Lower leg skin (tissue), 3 donors: ENCODE results near the gene GALNT4.

ENCODE experiments used
- CTCF ChIP-seq, 3 donors: fragments of 450-650 bp; IDR thresholded peaks; one replicate each; pipeline ENCODE4 v1.5.1; 2016; ENCODE audit warnings: antibody characterized with exemption in 3 of 3, mild to moderate bottlenecking in 3 of 3, moderate library complexity in 2 of 3
- POLR2A ChIP-seq, 2 donors: fragments of 450-650 bp; IDR thresholded peaks; one replicate each; pipeline ENCODE4 v1.6.1; 2016 to 2017; ENCODE audit warnings: antibody characterized with exemption in 2 of 2, mild to moderate bottlenecking in 1 of 2, moderate library complexity in 1 of 2

GRCh38 chr12:89481213-89481914 is 43.2 kb downstream of the GALNT4 start:
- TF ChIP-seq CTCF (IDR thresholded peaks at IDR 0.05) (no peak), POLR2A (IDR thresholded peaks at IDR 0.05) (no peak)
